ENCODE data around the gene CFB.

DNA sequence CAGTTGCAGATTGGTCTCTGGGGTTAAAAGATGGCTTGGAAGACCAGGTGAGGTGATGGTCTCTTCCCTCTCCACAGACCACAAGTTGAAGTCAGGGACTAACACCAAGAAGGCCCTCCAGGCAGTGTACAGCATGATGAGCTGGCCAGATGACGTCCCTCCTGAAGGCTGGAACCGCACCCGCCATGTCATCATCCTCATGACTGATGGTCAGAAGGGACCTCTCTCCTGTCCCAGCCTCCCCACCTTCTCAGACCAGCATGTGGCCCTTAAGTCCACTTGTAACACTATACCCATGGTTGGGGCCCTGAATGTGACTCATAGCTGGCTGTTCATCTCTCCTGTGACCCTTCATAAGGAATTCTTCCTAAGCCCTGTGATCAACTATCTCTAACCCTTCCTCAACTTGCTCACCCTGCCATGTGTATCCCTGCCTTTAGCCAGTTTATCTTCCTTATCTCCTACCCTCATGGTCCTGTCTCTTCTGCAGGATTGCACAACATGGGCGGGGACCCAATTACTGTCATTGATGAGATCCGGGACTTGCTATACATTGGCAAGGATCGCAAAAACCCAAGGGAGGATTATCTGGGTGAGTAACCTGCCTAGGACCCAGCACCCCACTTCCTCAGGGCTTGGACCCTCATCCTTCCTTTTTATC, 3.0 kb downstream of the CFB start:
- TF ChIP-seq CTCF (IDR thresholded peaks at IDR 0.05): no peak
- no peak for TF ChIP-seq ZBTB43 (CRISPR knock-in tag; IDR thresholded peaks at IDR 0.05)
- no peak for TF ChIP-seq USF2 (CRISPR knock-in tag; IDR thresholded peaks at IDR 0.05)
